ENCODE data around the gene SEC24A.

- no peak for TF ChIP-seq CTCF (IDR thresholded peaks at IDR 0.05; ENCODE audit: poor library complexity)
- TF ChIP-seq EZH2phosphoT487 (IDR thresholded peaks at IDR 0.05; ENCODE audit: low read depth, severe bottlenecking, unreplicated experiment): no peak
- TF ChIP-seq EZH2 (IDR thresholded peaks at IDR 0.05; ENCODE audit: borderline replicate concordance): no peak
Observed at GRCh38 chr5:134708301-134708700, 59.7 kb downstream of the SEC24A start.
